GM21447 (cell line): ENCODE results near the gene FARS2.
A peak's percentile ranks its signal among the peaks of the same experiment; 100 is the strongest.

Experiments used
- ATAC-seq: cut with Tn5 transposase; IDR thresholded peaks from one replicate; pipeline ENCODE4 v1.9.1; 2021; ENCODE audit not compliant: unreplicated experiment

The FARS2 gene

DNA sequence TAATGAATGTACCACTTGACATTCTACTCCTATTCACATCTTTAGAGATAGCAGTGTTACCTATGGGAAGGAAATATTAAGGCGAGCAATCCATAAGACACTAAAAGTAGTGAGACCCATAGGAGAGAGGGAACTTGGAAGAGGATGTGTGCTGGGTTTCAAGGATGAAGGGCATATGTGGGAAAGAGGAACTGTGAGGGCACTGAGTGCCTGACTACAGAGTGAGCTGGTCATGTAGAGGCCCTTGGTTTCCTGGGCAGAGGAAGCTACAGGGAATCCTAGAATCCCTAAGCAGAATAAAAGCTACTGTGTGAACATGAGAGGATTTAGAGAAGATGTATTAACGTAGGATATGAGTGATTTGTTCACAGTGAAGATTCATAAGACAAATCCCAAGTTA, 262.8 kb downstream of the FARS2 start:
- ATAC-seq = no peak

DNA sequence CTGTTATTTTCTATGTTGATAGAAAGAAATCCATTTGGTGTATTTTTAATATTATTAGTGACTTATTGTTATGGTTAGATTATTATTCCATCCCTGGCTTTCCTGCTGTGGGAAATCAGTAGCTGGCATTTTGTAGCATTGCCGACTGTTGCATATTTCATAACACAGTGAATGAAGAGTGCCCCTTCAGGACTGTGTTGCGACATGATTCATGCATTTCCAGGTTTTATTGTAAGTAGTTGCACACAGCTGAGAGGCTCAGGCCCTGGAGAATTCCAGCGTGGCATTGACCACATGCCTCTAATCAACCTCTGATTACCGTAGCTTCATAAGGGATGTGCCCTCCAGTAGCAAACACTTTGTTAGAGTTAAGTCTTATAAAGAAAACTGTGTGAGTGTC, 263.9 kb downstream of the FARS2 start:
- ATAC-seq = no peak

DNA sequence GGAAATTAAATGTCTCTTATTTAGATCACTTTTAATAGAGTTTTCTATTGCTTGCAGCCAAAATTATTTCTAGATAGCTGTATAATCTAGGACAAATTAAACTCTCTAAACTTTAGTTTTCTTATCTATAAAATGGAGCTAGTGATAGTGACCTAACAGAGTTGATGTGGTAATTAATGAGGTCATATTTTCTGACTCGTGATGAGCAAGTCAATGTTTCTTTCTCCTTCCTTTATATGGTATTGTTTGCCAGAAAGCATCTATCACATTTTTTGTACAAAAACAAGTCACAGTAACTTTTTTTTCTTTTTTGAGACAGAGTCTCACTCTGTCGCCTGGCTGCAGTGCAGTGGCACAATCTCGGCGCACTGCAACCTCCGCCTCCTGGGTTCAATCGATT, 267.7 kb downstream of the FARS2 start:
- no peak for ATAC-seq

GRCh38 chr6:5529733-5530132, 268.4 kb downstream of the FARS2 start:
- ATAC-seq = no peak

- no peak for ATAC-seq
Measured at GRCh38 chr6:5531161-5531560, 269.8 kb downstream of the FARS2 start.

DNA sequence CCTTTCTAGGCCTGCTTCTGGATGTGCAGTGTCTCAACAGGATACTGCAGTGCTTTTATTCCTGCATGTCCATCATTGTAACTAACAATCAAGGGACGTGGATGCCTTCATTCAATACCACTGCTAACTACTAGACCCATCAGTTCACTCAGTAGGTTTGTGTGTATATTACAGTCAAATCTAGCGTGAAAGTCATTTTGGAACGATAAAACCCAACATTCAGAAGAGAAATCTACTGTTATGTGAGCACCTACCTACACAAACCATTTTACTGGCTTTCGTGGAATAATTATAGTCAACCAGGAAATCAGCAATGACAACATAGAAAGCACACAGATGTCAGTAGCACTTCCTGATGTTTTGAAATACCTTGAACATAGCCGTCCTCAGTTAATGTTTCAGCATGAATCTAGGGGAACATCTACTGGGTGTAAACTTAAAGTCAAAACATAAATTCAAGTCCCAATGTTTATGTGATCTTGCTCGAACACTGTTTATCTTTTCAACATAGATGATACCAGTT, 270.6 kb downstream of the FARS2 start:
- no peak for ATAC-seq

DNA sequence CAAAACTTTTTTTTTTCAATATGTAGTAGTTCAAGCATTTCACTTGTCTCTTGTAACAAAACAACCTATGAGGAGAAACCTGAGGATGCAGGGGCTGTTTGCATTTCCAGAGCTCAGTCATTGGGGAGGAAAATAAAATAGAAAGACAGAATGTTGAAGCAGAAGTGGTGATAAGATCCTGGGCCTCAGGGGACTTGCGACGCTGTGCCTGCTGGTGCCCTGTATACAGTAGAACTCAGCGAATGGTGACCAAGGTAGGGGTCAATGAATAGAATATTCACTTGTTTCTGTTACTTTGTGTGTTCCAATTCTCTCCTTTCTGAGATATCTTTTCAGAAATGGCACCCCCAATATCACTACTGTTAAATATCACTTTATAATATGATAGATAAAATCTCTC, 271.6 kb downstream of the FARS2 start:
- no peak for ATAC-seq

DNA sequence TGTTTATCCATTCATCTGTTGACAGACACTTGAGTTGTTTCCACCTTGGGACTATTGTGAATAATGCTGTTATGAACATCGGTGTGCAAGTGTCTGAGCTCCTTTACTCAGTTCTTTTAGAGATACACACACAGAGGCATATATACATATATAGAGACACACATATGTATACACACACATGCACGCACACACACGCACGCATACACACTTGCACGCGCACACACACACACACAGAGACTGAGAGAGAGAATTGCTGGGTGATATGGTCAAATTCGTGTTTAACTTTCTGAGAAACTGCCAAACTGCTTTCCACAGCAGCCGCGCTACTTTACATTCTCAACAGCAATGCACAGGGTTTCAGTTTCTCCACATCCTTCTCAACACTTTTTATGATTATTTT, 273.3 kb downstream of the FARS2 start:
- ATAC-seq = no peak

DNA sequence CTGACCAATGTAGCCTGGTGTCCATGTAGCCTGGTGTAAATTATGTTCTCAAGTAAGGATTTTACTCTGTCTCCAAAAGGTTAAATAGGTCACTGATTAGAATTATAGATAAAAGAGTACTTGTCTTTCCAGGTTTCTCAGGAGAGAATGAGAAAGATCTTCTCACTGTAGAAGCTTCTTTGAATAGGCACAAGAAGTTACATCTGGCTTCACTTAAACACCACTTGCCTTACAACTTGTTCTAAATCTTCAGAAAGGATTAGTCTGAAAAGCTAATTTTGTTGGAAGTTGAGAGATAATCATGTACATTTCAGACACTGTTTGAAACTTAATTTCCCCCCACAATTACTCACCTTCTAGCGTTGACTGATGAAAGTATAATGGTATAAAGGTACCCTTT, 275.3 kb downstream of the FARS2 start:
- ATAC-seq = no peak

DNA sequence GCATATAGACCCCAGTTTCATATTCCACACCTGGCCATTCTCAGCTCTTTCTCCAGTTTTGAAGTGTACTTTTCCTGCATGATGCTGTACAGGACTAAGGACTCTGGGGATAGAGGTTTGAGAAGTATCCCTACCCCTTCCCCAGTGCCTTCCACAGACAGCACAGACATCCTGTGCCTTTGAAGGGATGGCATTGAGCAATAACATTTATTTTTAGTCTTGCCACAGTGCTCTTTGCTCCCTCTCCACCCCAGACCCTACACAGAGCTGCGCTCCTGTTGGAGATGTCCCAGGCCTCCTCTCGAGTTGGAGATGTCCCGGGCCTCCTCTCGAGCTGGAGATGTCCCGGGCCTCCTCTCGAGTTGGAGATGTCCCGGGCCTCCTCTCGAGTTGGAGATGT, 275.8 kb downstream of the FARS2 start:
- ATAC-seq = no peak

DNA sequence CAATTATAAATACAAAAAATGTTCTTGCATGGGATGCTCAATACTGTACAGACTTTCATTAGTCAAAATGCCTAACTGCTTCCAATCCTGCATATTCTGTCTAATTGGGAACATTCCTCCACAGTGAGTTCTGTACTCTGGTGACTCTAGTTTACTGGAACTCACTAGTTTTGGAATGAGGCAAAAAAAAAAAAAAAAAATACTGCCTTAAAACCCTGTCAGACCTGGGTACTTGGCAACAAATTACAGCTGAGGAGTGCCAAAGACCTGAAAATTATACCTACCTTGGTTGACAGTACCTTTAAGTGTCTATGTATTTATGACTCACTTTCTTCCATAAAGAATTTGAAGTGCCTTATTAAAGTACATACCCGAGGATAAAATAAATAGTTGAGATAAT, 276.7 kb downstream of the FARS2 start:
- no peak for ATAC-seq

DNA sequence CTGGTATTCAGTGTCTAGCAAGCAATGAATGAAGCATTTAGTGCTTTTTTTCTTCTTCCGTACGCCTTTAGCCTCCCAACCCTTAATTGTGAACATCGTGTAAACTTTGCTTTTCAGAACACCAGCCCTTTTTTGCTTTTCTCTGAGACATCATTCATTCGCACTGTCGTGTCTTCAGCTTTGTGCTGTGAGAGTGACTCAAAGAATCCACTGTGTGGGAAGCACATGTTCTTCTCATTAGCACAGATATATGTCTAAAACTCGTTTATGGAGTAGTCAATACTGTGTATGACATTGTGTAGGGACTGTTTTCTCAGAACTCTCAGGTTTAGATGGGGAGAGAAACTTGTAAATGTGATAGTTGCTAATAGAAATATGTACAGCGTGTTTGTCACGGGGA, 279.1 kb downstream of the FARS2 start:
- ATAC-seq = no peak

DNA sequence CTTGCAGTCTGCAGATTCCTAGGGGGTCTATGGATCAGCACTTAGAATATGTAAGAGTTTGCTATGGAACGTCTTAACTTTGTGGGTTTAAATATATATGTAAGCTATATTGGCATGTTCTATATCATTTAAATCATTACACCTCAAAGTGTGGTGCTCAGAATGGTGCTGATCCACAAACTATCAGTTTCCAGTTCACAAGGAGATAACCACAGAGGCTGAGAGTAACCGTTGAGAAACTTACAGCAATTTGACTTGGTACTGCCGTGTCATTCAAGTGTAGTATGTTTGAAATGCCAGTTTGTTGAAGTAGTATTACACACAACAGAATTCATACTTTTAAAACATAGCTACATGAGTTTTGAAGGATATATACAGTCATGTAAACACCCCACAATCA, 279.7 kb downstream of the FARS2 start:
- no peak for ATAC-seq

GRCh38 chr6:5541751-5542432, 280.6 kb downstream of the FARS2 start:
- ATAC-seq = no peak

- ATAC-seq = no peak
Measured at GRCh38 chr6:5547556-5547955, 286.2 kb downstream of the FARS2 start.

- no peak for ATAC-seq
Measured at GRCh38 chr6:5550631-5551030, 289.3 kb downstream of the FARS2 start.

- ATAC-seq = no peak
Measured at GRCh38 chr6:5552243-5552642, 290.9 kb downstream of the FARS2 start.

DNA sequence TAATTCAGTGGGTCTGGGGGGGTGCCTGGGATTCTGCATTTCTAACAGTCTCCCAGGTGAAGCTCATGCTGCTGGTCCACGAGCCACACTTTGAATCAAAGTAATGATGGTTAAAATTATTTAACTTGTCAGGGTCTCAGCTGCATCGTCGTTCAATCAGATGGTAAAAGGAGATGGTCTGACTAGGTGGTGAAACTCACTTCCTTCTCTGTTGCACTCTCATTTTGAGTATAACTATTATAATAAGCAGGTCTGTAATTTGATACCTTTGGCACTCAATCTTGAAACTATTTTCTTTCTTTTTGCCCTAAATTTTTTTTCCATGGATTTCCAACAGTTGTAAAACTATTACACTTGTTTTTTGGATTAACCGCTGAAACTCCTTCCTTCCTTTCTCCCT, 292.5 kb downstream of the FARS2 start:
- ATAC-seq = peak; percentile 63

- ATAC-seq = no peak
Measured at GRCh38 chr6:5554226-5554625, 292.9 kb downstream of the FARS2 start.

DNA sequence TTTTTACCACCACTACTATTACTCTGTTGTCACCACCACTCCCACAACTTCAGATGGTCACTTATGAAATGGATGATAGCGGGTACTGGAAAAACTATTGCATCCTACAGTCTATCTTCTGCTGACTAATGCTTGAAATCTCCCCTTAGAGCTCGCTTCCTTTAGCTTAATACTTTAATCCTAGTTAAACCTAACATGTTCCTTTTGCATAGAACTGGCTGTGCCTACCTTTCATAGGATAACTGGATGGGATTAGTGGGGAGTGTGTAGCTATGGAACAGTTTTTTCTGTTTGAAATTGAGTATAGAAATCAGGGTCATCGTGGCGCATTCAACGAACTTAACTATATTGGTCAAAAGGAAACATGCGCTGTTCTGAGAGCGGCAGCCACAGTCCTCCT, 294.7 kb downstream of the FARS2 start:
- no peak for ATAC-seq

DNA sequence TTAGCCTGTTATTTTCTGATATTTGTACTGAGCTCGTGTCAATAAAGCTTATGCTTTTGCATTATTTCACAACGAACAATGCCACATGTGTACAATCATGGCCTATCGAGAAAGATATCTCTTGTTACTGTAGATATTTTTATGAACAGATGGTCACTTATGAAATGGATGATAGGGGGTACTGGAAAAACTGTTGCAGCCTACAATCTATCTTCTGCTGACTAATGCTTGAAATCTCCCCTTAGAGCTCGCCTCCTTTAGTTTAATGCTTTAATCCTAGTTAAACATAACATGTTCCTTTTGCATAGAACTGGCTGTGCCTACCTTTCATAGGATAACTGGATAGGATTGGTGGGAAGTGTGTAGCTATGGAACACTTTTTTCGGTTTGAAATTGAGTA, 296.2 kb downstream of the FARS2 start:
- no peak for ATAC-seq

DNA sequence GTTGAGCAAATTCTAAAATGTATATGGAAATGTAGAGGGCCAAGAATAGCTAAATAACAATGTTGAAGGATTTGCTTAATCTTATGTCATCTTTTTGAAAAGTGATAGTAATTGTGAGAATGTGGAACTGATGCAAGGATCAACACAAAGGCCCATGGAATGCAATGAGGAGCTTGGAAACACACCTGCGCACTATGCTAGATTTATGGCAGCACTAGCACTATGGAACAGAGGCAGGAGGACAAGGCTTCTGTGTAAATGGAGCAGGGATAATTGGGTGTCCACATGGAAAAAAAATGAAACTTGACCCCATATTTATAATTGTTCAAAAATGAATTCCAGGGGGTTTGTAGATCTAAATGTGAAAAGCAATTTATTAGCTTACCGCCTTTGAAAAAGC, 298.3 kb downstream of the FARS2 start:
- ATAC-seq = no peak

DNA sequence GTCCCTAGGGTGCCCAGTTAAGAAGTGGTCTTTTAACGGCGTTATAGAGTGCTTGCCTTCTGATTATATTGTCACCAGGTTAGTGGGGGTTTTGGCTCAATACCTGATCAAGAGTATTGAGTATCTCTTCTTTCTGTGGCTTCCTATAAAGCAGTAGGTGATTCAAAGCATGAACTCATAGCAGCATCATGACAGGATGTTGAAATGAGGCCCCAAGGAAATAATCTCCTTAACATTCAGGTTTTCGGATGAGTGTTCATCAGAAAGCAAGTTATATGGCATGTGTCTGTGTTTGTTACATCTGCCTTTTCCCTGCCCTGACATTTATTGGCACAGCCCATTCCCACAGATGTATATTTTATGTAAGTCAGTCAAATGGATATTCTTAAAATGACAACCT, 301.0 kb downstream of the FARS2 start:
- no peak for ATAC-seq
